Caco-2 (cell line): ENCODE results near the gene MGAT3. TPM values are rescaled to one million over a fixed set of nuclear protein-coding genes. Genes with fewer than 3 reads are reported as not detected.

Experiments used
- BruUV-seq: library from RNA; stranded (reverse); fragments of 400-500 nt; replicated peaks from 2 replicates; lab custom pipeline; 2021; lab: Mats Ljungman, UMichigan
- CTCF ChIA-PET: fragments of 300-600 bp; sonication (Branson Sonifier 250); formaldehyde crosslinking; loops from one replicate; lab custom pipeline; 2022; ENCODE audit warnings: antibody characterized with exemption; lab: Charles Lee
- POLR2A ChIA-PET: fragments of 300-600 bp; sonication (Branson Sonifier 250); formaldehyde crosslinking; loops from one replicate; lab custom pipeline; 2022; ENCODE audit warnings: antibody characterized with exemption; lab: Charles Lee
- DNase-seq, 2 experiments: peaks; one replicate each; pipeline versions ENCODE4 v3.0.0 to v3.0.0-alpha.2; 2020 to 2022
- H3K27me3 ChIP-seq: replicated peaks from 2 replicates; pipeline ENCODE4 v1.6.0; 2011; ENCODE audit warnings: low read length; ENCODE audit not compliant: control insufficient read depth, insufficient read depth
- H3K36me3 ChIP-seq: 2 replicates; pipeline ENCODE4 v1.5.1; 2011; ENCODE audit warnings: low read length; ENCODE audit not compliant: control insufficient read depth, insufficient read depth
- H3K4me1 ChIP-seq: fragments of 250-450 bp; sonication (Bioruptor Pico); 2 replicates; pipeline ENCODE4 v1.5.1; 2020; ENCODE audit warnings: mild to moderate bottlenecking
- H3K4me3 ChIP-seq: 2 replicates; pipeline ENCODE4 v1.5.1; 2011; ENCODE audit warnings: low read depth, mild to moderate bottlenecking, control low read depth, low read length
- H3K9me3 ChIP-seq: fragments of 250-450 bp; sonication (Bioruptor Pico); 2 replicates; pipeline ENCODE4 v1.5.1; 2020; ENCODE audit warnings: mild to moderate bottlenecking, moderate library complexity
- H3K27ac Mint-ChIP-seq: one replicate; pipeline ENCODE4 v1.8.0; 2022; ENCODE audit warnings: mixed read lengths; ENCODE audit not compliant: unreplicated experiment
- H3K27me3 Mint-ChIP-seq: one replicate; pipeline ENCODE4 v1.8.0; 2022; ENCODE audit warnings: mixed read lengths; ENCODE audit not compliant: insufficient read depth, unreplicated experiment
- H3K36me3 Mint-ChIP-seq: one replicate; pipeline ENCODE4 v1.8.0; 2022; ENCODE audit warnings: mild to moderate bottlenecking, mixed read lengths; ENCODE audit not compliant: insufficient read depth, unreplicated experiment
- H3K4me1 Mint-ChIP-seq: one replicate; pipeline ENCODE4 v1.8.0; 2022; ENCODE audit warnings: low read depth, mixed read lengths; ENCODE audit not compliant: unreplicated experiment
- H3K4me3 Mint-ChIP-seq: one replicate; pipeline ENCODE4 v1.8.0; 2022; ENCODE audit warnings: mild to moderate bottlenecking, moderate library complexity, mixed read lengths; ENCODE audit not compliant: unreplicated experiment
- H3K9me3 Mint-ChIP-seq: one replicate; pipeline ENCODE4 v1.8.0; 2022; ENCODE audit warnings: mixed read lengths; ENCODE audit not compliant: unreplicated experiment
- intact Hi-C: fragments of 100-400 bp; cut with micrococcal nuclease; formaldehyde crosslinking; loops from one replicate; pipeline ENCODE4 v1.10.0; 2022; ENCODE audit not compliant: unreplicated experiment
- total RNA-seq: library from RNA; stranded (reverse); gene quantifications from 2 replicates; pipeline ENCODE4 v1.2.3, GENCODE V29; 2022
- TF ChIP-seq, protein P1 (sequence below), 2 experiments: fragments of 200-600 bp in 1 of 2; IDR thresholded peaks; 1 replicate in 1 of 2; 2 replicates in 1 of 2; pipeline versions ENCODE4 v1.5.1 to v1.8.0; 2011 to 2022; ENCODE audit warnings: antibody characterized with exemption in 1 of 2, control low read depth in 1 of 2, inconsistent platforms in 1 of 2, low read depth in 1 of 2, low read length in 1 of 2, mild to moderate bottlenecking in 1 of 2, moderate library complexity in 1 of 2; ENCODE audit not compliant: insufficient read depth in 1 of 2, severe bottlenecking in 1 of 2, unreplicated experiment in 1 of 2

The MGAT3 gene
- total RNA-seq, 1 experiment from 2014 or later: 16.6 TPM

DNA sequence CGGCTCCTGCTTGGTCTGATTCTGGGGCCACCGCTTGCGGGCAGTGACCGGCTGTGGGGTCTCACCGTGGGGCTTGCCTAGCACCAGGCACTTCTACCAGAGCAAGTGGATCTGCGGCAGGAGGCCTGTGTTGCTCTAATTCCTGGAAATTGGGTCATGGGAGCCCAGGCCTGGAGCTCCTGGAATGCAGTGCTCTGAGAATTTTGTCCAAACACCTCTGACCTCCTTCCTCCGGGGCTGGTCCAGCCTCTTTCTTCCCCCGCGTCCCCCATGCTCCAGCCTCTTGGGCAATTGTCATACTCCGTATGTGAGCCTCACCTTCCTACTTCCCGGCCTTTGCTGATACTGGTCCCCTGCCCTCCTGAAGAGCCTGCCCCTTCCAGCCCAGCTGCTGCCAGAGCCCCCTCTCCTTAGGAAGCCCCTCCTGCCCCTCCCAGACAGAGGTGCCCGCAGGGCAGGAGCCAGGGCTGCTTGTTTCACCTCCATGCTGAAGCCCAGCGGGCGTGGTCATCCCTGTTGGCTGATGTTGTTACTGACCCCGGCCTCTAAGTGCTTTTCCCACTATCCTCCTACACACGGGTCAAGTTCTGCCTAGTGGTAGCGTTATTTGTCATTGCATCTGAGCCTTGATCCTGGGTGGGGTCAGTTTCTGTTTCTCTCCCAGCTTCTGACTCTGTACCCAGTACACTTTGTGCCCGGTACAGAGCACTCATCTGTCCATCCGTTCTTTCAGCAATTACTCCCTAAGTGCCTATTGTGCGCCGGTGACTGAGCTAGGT, 9.6 kb downstream of the MGAT3 start:
- POLR2A ChIA-PET: no interaction called here
- CTCF ChIA-PET: no interaction called here
- Mint-ChIP-seq H3K27ac (no peak overlapping the region), H3K4me1 (peaks cover 32% of the 10 kb centered on the region), H3K36me3 (peaks cover 6% of the 10 kb centered on the region), H3K4me3 (no peak overlapping the region), H3K9me3 (no peaks in the 10 kb centered on the region), H3K27me3 (no peaks in the 10 kb centered on the region)
- Histone ChIP-seq H3K27me3 (no peaks in the 10 kb centered on the region), H3K36me3 (no peaks in the 10 kb centered on the region), H3K4me3 (no peak overlapping the region), H3K4me1 (peaks cover 51% of the 10 kb centered on the region), H3K9me3 (no peaks in the 10 kb centered on the region)
- TF ChIP-seq, protein P1, sequence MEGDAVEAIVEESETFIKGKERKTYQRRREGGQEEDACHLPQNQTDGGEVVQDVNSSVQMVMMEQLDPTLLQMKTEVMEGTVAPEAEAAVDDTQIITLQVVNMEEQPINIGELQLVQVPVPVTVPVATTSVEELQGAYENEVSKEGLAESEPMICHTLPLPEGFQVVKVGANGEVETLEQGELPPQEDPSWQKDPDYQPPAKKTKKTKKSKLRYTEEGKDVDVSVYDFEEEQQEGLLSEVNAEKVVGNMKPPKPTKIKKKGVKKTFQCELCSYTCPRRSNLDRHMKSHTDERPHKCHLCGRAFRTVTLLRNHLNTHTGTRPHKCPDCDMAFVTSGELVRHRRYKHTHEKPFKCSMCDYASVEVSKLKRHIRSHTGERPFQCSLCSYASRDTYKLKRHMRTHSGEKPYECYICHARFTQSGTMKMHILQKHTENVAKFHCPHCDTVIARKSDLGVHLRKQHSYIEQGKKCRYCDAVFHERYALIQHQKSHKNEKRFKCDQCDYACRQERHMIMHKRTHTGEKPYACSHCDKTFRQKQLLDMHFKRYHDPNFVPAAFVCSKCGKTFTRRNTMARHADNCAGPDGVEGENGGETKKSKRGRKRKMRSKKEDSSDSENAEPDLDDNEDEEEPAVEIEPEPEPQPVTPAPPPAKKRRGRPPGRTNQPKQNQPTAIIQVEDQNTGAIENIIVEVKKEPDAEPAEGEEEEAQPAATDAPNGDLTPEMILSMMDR (IDR thresholded peaks at IDR 0.05; ENCODE audit: insufficient read depth in 1 of 2, low read depth in 1 of 2, low read length in 1 of 2, severe bottlenecking in 1 of 2, unreplicated experiment in 1 of 2): no peak
- intact Hi-C loops: no loop called here
- BruUV-seq: no TSS peak
- DNase-seq: no peak

DNA sequence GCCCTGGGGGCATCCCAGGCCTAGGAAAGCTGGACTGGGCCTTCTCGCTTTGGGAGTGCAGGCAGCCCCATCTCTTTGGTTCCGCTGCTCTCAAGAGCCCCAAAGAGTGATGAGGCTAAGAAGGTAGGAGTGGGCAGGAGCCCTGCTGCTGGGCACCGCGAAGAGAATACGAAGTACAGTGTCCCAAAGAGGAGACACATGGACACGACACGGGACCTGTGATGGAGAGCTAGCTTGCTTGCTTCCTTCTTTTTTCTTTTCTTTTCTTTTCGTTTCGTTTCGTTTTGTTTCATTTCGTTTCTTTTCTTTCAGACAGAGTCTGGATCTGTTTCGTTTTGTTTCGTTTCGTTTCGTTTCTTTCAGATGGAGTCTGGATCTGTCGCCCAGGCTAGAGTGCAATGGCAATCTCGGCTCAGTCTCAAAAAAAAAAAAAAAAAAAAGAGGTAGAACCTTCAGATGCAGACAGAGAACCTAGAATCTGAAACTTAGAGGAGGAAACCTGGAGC, 10.6 kb downstream of the MGAT3 start:
- Mint-ChIP-seq H3K27ac (no peak overlapping the region), H3K4me1 (peaks cover 40% of the 10 kb centered on the region), H3K27me3 (no peaks in the 10 kb centered on the region), H3K9me3 (no peaks in the 10 kb centered on the region), H3K36me3 (peaks cover 6% of the 10 kb centered on the region), H3K4me3 (no peak overlapping the region)
- CTCF ChIA-PET: no interaction called here
- Histone ChIP-seq H3K4me1 (peaks cover 60% of the 10 kb centered on the region), H3K9me3 (no peaks in the 10 kb centered on the region), H3K27me3 (no peaks in the 10 kb centered on the region), H3K36me3 (no peaks in the 10 kb centered on the region), H3K4me3 (no peak overlapping the region)
- POLR2A ChIA-PET: no interaction called here
- intact Hi-C loops: no loop called here
- BruUV-seq: no TSS peak
- TF ChIP-seq, protein P1 (IDR thresholded peaks at IDR 0.05; ENCODE audit: insufficient read depth in 1 of 2, low read depth in 1 of 2, low read length in 1 of 2, severe bottlenecking in 1 of 2, unreplicated experiment in 1 of 2): no peak
- DNase-seq: no peak

DNA sequence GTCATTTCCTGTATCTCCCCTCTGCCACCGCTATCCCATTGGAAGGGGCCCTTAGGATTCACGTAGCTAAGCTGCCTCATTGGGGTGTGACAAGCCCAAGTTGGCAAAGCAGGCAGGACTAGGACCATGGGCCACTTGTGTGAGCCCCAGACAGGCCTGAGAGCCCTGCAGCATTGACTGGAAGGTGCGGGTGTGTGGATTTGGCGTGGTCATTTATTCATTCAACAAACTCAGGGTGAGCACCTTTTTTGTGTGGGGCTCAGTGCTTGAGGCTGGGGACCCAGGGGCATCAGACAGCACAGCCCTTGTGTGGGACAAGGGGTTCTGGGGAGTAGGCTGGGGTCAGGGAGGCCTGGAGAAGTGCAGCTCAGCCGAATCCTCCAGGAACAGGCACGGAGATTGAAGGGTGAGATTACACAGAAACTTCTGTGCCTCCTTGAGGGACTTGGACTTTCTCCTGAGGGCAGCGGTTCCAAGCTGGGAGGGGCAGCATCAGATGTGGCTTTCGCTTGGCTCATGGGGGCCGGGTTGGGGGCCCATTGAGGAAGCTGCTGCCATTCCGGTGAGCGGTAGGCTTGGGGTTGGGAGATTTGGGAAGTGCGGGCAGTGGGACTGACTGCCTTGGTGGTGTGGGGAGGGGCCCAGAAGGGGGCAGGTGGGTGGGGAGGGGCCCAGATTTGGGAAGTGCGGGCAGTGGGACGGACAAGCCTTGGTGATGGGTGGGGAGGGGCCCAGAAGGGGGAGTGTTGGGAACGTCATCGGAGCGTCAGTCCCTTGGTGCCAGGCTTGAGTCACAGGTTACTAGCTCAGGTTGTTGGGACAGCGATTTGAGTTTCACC, 11.9 kb downstream of the MGAT3 start:
- TF ChIP-seq, protein P1 (IDR thresholded peaks at IDR 0.05; ENCODE audit: insufficient read depth in 1 of 2, low read depth in 1 of 2, low read length in 1 of 2, severe bottlenecking in 1 of 2, unreplicated experiment in 1 of 2): no peak
- Histone ChIP-seq H3K27me3 (no peaks in the 10 kb centered on the region), H3K9me3 (no peaks in the 10 kb centered on the region), H3K4me3 (no peak overlapping the region), H3K36me3 (no peaks in the 10 kb centered on the region), H3K4me1 (peaks cover 66% of the 10 kb centered on the region)
- Mint-ChIP-seq H3K9me3 (no peaks in the 10 kb centered on the region), H3K27ac (peak overlapping the region; percentile 31), H3K4me1 (peaks cover 46% of the 10 kb centered on the region), H3K36me3 (peaks cover 6% of the 10 kb centered on the region), H3K27me3 (no peaks in the 10 kb centered on the region), H3K4me3 (peak overlapping the region; percentile 9)
- POLR2A ChIA-PET: no interaction called here
- no peak for DNase-seq
- CTCF ChIA-PET: no interaction called here
- no TSS peak for BruUV-seq
- intact Hi-C loops: no loop called here
